IPS-18a (cell line): ENCODE measurements around the gene DHRS7B.
"Not testable (repeated sequence)": the region's sequence is repeated elsewhere in the genome, so short reads cannot be mapped to it uniquely, and the experiment has no call there.

Experiments used
- H3K27ac ChIP-seq: one replicate; pipeline ENCODE4 v1.5.1; 2013; ENCODE audit warnings: low read length
- H3K27me3 ChIP-seq: one replicate; pipeline ENCODE4 v1.6.1; 2013; ENCODE audit warnings: mild to moderate bottlenecking, low read length; ENCODE audit not compliant: control insufficient read depth, insufficient read depth
- H3K36me3 ChIP-seq: one replicate; pipeline ENCODE4 v1.6.1; 2013; ENCODE audit warnings: low read depth, low read length; ENCODE audit not compliant: control insufficient read depth
- H3K4me1 ChIP-seq: one replicate; pipeline ENCODE4 v1.6.1; 2013; ENCODE audit warnings: low read depth, low read length; ENCODE audit not compliant: control insufficient read depth
- H3K4me3 ChIP-seq: one replicate; pipeline ENCODE4 v1.5.1; 2013; ENCODE audit warnings: low read length
- H3K9ac ChIP-seq: one replicate; pipeline ENCODE4 v1.6.1; 2013; ENCODE audit warnings: mild to moderate bottlenecking, low read length, moderate library complexity
- H3K9me3 ChIP-seq: one replicate; pipeline ENCODE4 v1.6.1; 2013; ENCODE audit warnings: low read depth, low read length; ENCODE audit not compliant: control insufficient read depth

DHRS7B gene

DNA sequence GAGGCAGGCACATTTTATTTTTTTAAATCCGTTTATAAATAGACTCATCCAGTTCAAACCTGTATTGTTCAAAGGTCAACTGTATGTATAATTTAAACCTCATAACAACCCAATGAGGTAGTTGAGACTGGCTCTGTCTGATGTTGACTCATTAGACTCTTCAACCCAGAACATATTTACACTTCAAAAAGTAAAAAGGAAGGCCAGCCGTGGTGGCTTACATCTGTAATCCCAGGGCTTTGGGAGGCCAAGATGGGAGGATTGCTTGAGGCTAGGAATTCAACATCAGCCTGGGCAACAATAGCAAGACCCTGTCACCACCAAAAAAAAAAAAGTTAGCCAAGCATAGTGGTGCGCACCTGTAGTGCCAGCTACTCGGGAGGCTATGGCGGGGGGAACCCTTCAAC is 32.5 kb upstream of the DHRS7B start:
- Histone ChIP-seq H3K27ac (no peak overlapping the region), H3K4me1 (peaks cover 3% of the 10 kb centered on the region), H3K4me3 (no peak overlapping the region), H3K9ac (no peak overlapping the region), H3K9me3 (no peaks in the 10 kb centered on the region), H3K27me3 (no peaks in the 10 kb centered on the region), H3K36me3 (no peaks in the 10 kb centered on the region)

GRCh38 chr17:21095735-21096134 is 31.0 kb upstream of the DHRS7B start:
- H3K9me3 ChIP-seq: no peaks in the 10 kb centered on the region
- no peaks in the 10 kb centered on the region for H3K36me3 ChIP-seq
- H3K4me1 ChIP-seq: peaks cover 3% of the 10 kb centered on the region
- no peak overlapping the region for H3K4me3 ChIP-seq
- no peak overlapping the region for H3K27ac ChIP-seq
- no peaks in the 10 kb centered on the region for H3K27me3 ChIP-seq
- no peak overlapping the region for H3K9ac ChIP-seq

DNA sequence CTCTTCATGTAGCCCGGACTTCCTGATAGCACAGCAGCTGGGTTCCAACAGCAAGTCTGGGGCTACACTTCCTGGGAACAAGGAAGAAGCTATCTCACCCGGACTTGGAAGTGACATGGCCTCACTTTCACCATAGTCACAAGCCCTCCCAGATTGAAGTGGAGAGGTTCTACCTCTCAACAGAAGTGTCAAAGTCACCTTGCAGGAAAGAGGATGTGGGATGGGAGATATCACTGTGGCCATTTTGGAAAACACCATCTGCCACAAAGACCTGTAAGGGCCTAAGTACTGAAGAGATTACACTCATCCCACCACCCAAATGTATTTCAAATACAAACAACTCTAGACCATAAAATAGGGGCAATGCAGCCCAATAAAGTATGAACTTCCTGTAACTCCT is 29.9 kb upstream of the DHRS7B start:
- H3K27ac ChIP-seq: no peak overlapping the region
- H3K4me3 ChIP-seq: no peak overlapping the region
- no peaks in the 10 kb centered on the region for H3K36me3 ChIP-seq

GRCh38 chr17:21098934-21099689 is 27.7 kb upstream of the DHRS7B start:
- Histone ChIP-seq H3K36me3 (no peaks in the 10 kb centered on the region), H3K4me1 (peaks cover 3% of the 10 kb centered on the region), H3K9me3 (no peaks in the 10 kb centered on the region), H3K27me3 (no peaks in the 10 kb centered on the region), H3K4me3 (peak overlapping the region; percentile 81), H3K27ac (peak overlapping the region; percentile 96), H3K9ac (peak overlapping the region; percentile 92)

More for the DNA sequence above, 29.9 kb upstream of the DHRS7B start:
- Histone ChIP-seq H3K4me1 (peaks cover 3% of the 10 kb centered on the region), H3K9me3 (no peaks in the 10 kb centered on the region), H3K9ac (no peak overlapping the region), H3K27me3 (no peaks in the 10 kb centered on the region)

DNA sequence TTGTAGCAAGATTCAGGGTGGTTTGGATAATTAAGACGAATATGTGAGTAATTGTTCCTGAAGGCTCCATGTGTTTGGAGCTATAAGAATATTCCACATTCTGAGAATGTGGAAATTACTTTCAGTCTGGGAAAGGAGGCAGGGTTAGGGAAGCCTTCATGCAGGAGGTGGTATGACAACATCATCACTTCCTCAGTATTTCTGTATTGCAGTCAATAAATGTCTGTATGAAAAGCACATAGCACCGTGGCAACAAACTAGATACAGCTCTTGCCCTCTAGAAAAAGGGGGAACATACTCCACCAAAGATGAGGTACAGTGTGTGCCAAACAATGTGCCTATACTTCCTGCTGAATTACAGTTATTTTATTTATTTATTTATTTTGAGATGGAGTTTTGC is 26.1 kb upstream of the DHRS7B start:
- Histone ChIP-seq H3K4me3 (no peak overlapping the region), H3K4me1 (peaks cover 3% of the 10 kb centered on the region), H3K27ac (no peak overlapping the region), H3K9ac (no peak overlapping the region), H3K36me3 (no peaks in the 10 kb centered on the region), H3K27me3 (no peaks in the 10 kb centered on the region), H3K9me3 (no peaks in the 10 kb centered on the region)

GRCh38 chr17:21104608-21105007 is 22.2 kb upstream of the DHRS7B start:
- H3K4me1 ChIP-seq: peaks cover 18% of the 10 kb centered on the region
- H3K9ac ChIP-seq: no peak overlapping the region
- H3K36me3 ChIP-seq: no peaks in the 10 kb centered on the region

GRCh38 chr17:21105064-21105894 is 21.5 kb upstream of the DHRS7B start:
- no peaks in the 10 kb centered on the region for H3K27me3 ChIP-seq
- H3K4me3 ChIP-seq: no peak overlapping the region
- no peak overlapping the region for H3K9ac ChIP-seq
- H3K27ac ChIP-seq: no peak overlapping the region
- no peaks in the 10 kb centered on the region for H3K9me3 ChIP-seq
- no peaks in the 10 kb centered on the region for H3K36me3 ChIP-seq
- H3K4me1 ChIP-seq: peaks cover 19% of the 10 kb centered on the region

More at GRCh38 chr17:21104608-21105007, 22.2 kb upstream of the DHRS7B start:
- Histone ChIP-seq H3K9me3 (no peaks in the 10 kb centered on the region), H3K27me3 (no peaks in the 10 kb centered on the region), H3K4me3 (no peak overlapping the region), H3K27ac (no peak overlapping the region)

DNA sequence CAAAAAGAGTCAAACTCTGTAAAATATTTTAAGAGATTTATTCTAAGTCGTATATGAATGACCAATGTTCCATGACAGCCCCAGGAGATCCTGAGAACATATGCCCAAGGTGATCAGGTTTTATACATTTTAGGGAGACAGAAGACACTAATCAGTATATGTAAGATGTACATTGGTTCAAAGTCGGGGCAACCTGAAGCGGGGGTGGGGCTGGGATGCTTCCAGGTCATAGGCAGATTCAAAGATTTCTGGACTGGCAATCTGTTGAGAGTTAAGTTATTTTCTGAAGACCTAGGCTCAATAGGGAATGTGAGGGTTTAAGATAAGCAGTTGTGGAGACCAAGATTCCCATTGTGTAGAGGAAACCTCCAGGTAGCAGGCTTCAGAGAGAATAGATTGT is 20.4 kb upstream of the DHRS7B start:
- Histone ChIP-seq H3K9ac (no peak overlapping the region), H3K4me3 (no peak overlapping the region), H3K27ac (no peak overlapping the region), H3K27me3 (no peaks in the 10 kb centered on the region), H3K36me3 (no peaks in the 10 kb centered on the region), H3K4me1 (peaks cover 24% of the 10 kb centered on the region), H3K9me3 (no peaks in the 10 kb centered on the region)

GRCh38 chr17:21107067-21107650 is 19.6 kb upstream of the DHRS7B start:
- H3K4me3 ChIP-seq, H3K27ac ChIP-seq, H3K27me3 ChIP-seq, H3K36me3 ChIP-seq, H3K9me3 ChIP-seq, H3K9ac ChIP-seq: not testable (repeated sequence)
- peaks cover 24% of the 10 kb centered on the region for H3K4me1 ChIP-seq

- Histone ChIP-seq H3K4me3 (peak overlapping the region; percentile 6), H3K9ac (no peak overlapping the region), H3K27ac (peak overlapping the region; percentile 35), H3K27me3 (no peaks in the 10 kb centered on the region), H3K4me1 (peaks cover 24% of the 10 kb centered on the region), H3K9me3 (no peaks in the 10 kb centered on the region), H3K36me3 (no peaks in the 10 kb centered on the region)
These were observed 18.1 kb upstream of the DHRS7B start for GRCh38 chr17:21108651-21109050.

GRCh38 chr17:21113049-21113690 is 13.6 kb upstream of the DHRS7B start:
- Histone ChIP-seq H3K27me3 (no peaks in the 10 kb centered on the region), H3K36me3 (no peaks in the 10 kb centered on the region), H3K9ac (no peak overlapping the region), H3K4me1 (peaks cover 19% of the 10 kb centered on the region), H3K4me3 (no peak overlapping the region), H3K27ac (no peak overlapping the region), H3K9me3 (no peaks in the 10 kb centered on the region)
